Measurements from ENCODE around the gene RNLS.

Gene RNLS

GRCh38 chr10:88227342-88228018 is 355.6 kb downstream of the RNLS start:
- Histone ChIP-seq H3K9me3 (ENCODE audit: control insufficient read depth, insufficient read depth, low read length) (no peaks in the 10 kb centered on the region), H3K9ac (ENCODE audit: low read depth, low read length) (no peak overlapping the region), H3K4me1 (ENCODE audit: control insufficient read depth, insufficient read depth, low read length) (no peaks in the 10 kb centered on the region), H3K27me3 (ENCODE audit: control insufficient read depth, insufficient read depth, low read length) (no peaks in the 10 kb centered on the region), H3K4me3 (ENCODE audit: low read depth, low read length) (no peak overlapping the region), H3K36me3 (ENCODE audit: control insufficient read depth, insufficient read depth, low read length) (no peaks in the 10 kb centered on the region), H3K27ac (ENCODE audit: low read depth, low read length) (no peak overlapping the region)

- no peak overlapping the region for H3K27ac ChIP-seq (ENCODE audit: low read depth, low read length)
- no peak overlapping the region for H3K9ac ChIP-seq (ENCODE audit: low read depth, low read length)
- H3K4me3 ChIP-seq (ENCODE audit: low read depth, low read length) = no peak overlapping the region
- H3K4me1 ChIP-seq (ENCODE audit: control insufficient read depth, insufficient read depth, low read length) = no peaks in the 10 kb centered on the region
- H3K36me3 ChIP-seq (ENCODE audit: control insufficient read depth, insufficient read depth, low read length) = no peaks in the 10 kb centered on the region
- no peaks in the 10 kb centered on the region for H3K27me3 ChIP-seq (ENCODE audit: control insufficient read depth, insufficient read depth, low read length)
- H3K9me3 ChIP-seq (ENCODE audit: control insufficient read depth, insufficient read depth, low read length) = no peaks in the 10 kb centered on the region
Measured at GRCh38 chr10:88226891-88227290, 356.2 kb downstream of the RNLS start.

- Histone ChIP-seq H3K27me3 (ENCODE audit: control insufficient read depth, insufficient read depth, low read length) (no peaks in the 10 kb centered on the region), H3K36me3 (ENCODE audit: control insufficient read depth, insufficient read depth, low read length) (no peaks in the 10 kb centered on the region), H3K9ac (ENCODE audit: low read depth, low read length) (no peak overlapping the region), H3K4me3 (ENCODE audit: low read depth, low read length) (no peak overlapping the region), H3K4me1 (ENCODE audit: control insufficient read depth, insufficient read depth, low read length) (no peaks in the 10 kb centered on the region), H3K27ac (ENCODE audit: low read depth, low read length) (no peak overlapping the region), H3K9me3 (ENCODE audit: control insufficient read depth, insufficient read depth, low read length) (no peaks in the 10 kb centered on the region)
Measured at GRCh38 chr10:88226071-88226659, 357.0 kb downstream of the RNLS start.

Data from HUES48 (cell line).